GM12801 (cell line): Measurements from ENCODE around the gene ASB2.

Experiments used
- CTCF ChIP-seq: IDR thresholded peaks from one replicate; pipeline ENCODE4 v1.5.1; 2011; ENCODE audit warnings: control low read depth; ENCODE audit not compliant: insufficient read length; ENCODE audit errors: extremely low read depth

The ASB2 gene

GRCh38 chr14:93892923-93893558, 83.3 kb downstream of the ASB2 start:
- peak; percentile 97 for TF ChIP-seq CTCF

- TF ChIP-seq CTCF = no peak
These were observed 83.9 kb downstream of the ASB2 start for GRCh38 chr14:93892505-93892839.

GRCh38 chr14:93891756-93892504, 84.4 kb downstream of the ASB2 start:
- no peak for TF ChIP-seq CTCF

- no peak for TF ChIP-seq CTCF
These were observed 86.5 kb downstream of the ASB2 start for GRCh38 chr14:93889739-93890483.

- TF ChIP-seq CTCF = no peak
These were observed 87.4 kb downstream of the ASB2 start for GRCh38 chr14:93888995-93889394.

GRCh38 chr14:93884950-93885349, 91.4 kb downstream of the ASB2 start:
- TF ChIP-seq CTCF = no peak
